C4-2B (cell line): ENCODE data around the gene TLCD3A.
"Not testable (repeated sequence)": the region's sequence is repeated elsewhere in the genome, so short reads cannot be mapped to it uniquely, and the experiment has no call there.

Experiments used
- H3K27ac ChIP-seq: fragments of 450-650 bp; 2 replicates; pipeline ENCODE4 v1.5.1; 2017
- ZFX ChIP-seq: fragments of 450-650 bp; IDR thresholded peaks from 2 replicates; pipeline ENCODE4 v1.6.1; 2017
- TF ChIP-seq, protein P1 (sequence below): fragments of 450-650 bp; conservative IDR thresholded peaks from 2 replicates; pipeline ENCODE4 v1.5.1; 2017; ENCODE audit warnings: mild to moderate bottlenecking

The TLCD3A gene

DNA sequence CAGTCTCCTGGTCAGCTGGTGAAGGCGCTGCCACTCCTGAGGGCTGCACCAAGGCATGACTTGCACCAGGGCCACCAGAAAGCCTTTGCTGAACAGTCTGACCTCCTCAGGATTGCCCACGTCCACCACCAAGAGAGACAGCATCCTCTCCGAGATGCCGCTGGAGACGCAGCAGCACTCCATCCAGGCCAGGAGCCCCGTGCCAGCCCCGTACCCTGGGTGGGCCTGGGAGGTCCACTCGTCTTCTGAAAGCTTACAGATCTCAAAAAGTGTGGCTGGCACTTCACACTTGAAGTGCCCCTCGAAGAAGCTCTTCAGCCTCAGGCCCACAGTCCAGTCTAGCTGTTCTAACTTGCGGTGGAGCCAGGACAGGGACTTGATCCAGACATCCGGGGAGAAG, 13.0 kb downstream of the TLCD3A start:
- TF ChIP-seq, protein P1, sequence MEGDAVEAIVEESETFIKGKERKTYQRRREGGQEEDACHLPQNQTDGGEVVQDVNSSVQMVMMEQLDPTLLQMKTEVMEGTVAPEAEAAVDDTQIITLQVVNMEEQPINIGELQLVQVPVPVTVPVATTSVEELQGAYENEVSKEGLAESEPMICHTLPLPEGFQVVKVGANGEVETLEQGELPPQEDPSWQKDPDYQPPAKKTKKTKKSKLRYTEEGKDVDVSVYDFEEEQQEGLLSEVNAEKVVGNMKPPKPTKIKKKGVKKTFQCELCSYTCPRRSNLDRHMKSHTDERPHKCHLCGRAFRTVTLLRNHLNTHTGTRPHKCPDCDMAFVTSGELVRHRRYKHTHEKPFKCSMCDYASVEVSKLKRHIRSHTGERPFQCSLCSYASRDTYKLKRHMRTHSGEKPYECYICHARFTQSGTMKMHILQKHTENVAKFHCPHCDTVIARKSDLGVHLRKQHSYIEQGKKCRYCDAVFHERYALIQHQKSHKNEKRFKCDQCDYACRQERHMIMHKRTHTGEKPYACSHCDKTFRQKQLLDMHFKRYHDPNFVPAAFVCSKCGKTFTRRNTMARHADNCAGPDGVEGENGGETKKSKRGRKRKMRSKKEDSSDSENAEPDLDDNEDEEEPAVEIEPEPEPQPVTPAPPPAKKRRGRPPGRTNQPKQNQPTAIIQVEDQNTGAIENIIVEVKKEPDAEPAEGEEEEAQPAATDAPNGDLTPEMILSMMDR: no peak
- no peak for TF ChIP-seq ZFX
- 0 out of 2 replicates have a peak overlapping the region, but pooled peaks have one; percentile 2 for H3K27ac ChIP-seq

DNA sequence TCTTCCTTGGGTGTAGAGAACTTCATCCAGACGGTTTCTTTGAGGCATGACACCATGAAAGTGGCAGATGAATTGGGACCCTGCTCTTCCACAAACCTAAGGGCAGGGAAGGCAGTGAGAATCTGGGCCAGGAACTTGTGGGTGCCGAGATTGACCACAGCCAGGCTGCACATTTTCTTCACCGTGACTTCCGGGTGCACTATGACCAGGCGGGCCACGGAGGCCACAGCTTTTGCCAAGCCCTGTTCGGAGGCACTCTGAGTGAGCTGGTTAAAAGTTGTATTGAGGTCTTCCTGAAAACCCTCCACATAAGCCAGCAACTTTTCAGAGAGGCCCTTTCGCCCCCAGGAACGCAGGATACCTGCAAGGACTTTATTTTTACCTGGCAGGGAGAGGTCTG, 13.8 kb downstream of the TLCD3A start:
- H3K27ac ChIP-seq: no peak overlapping the region
- TF ChIP-seq, protein P1: no peak
- no peak for TF ChIP-seq ZFX

DNA sequence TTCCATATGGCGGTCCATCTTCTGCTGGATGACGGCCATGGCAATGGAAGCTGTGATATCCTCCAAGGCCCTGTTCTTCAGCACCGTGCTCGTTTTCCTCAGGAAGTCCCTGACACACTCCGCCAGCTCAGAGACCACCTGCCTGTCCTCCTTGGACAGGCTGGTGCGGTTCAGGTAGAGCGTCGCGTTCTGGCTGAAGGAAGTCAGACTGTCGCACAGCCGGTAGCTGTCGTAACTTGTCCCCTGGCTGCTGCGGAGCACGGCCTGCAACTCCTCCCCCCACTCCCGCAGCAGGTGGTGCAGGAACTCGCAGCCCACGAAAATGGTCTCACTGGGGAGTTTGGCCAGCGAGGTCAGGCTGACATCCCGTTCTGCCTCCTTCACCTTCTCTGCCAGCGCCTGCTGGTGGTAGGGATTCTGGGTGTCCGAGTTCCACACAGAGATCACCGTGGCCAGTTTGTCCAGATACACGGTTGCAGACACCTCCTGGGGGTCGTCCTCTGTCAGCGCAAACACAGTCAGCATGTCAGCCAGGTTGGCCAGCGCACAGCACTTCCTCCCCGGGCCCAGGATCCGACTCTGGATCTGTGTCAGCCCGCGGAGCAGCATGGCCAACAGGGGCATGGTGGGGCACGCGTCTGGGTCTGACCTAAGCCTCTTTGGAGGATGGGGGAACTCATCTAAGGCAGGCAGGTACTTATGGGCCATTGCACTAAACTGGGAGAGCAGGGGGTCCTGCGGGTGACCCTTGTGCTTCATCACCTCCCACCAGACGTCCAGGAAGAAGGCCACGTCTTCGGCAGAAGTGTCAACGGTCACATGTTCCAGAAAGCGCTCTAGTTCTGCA, 14.6 kb downstream of the TLCD3A start:
- TF ChIP-seq ZFX: no peak
- TF ChIP-seq, protein P1: no peak
- no peak overlapping the region for H3K27ac ChIP-seq

DNA sequence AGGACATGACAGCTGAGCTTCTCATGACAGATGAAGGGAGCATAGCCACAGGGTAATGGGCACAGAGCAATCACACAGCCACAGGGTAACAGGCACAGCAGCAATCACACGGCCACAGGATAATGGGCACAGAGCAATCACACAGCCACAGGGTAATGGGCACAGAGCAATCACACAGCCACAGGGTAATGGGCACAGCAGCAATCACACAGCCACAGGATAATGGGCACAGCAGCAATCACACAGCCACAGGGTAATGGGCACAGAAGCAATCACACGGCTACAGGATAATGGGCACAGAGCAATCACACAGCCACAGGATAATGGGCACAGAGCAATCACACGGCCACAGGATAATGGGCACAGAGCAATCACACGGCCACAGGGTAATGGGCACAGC, 16.2 kb downstream of the TLCD3A start:
- H3K27ac ChIP-seq: not testable (repeated sequence)

DNA sequence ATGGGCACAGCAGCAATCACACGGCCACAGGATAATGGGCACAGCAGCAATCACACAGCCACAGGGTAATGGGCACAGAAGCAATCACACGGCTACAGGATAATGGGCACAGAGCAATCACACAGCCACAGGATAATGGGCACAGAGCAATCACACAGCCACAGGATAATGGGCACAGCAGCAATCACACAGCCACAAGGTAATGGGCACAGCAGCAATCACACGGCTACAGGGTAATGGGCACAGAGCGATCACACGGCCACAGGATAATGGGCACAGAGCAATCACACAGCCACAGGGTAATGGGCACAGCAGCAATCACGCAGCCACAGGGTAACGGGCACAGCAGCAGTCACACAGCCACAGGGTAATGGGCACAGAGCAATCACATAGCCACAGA, 17.0 kb downstream of the TLCD3A start:
- not testable (repeated sequence) for H3K27ac ChIP-seq

DNA sequence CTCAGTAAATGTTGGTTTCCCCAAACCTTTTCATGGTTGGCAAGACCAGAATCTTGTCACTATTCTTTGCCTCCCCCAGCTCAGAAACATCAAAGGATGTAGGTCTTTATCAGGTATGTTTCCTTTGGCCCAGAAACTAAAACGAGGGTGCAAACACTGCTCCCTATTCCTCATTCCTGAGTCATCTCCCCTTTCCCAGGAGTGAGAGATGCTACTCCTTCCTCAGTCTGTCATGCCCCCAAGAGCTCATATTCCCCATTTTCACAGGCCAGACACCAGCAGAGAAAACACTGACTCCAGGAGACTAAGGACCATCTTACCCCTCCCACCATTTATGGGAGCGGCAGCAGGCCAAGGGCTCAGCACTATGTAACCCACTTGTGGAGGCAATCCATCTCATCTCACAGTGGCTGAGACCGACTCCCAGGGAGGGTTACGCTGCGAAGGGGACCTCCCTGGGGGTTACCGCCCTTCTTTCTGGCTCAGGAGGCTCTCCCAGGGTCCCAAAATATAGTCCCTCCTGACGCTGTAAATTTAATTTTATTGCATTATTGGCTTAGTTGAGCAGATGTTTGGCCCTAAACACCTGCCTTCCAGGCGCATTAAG, 18.1 kb downstream of the TLCD3A start:
- peak overlapping the region; percentile 98 for H3K27ac ChIP-seq

DNA sequence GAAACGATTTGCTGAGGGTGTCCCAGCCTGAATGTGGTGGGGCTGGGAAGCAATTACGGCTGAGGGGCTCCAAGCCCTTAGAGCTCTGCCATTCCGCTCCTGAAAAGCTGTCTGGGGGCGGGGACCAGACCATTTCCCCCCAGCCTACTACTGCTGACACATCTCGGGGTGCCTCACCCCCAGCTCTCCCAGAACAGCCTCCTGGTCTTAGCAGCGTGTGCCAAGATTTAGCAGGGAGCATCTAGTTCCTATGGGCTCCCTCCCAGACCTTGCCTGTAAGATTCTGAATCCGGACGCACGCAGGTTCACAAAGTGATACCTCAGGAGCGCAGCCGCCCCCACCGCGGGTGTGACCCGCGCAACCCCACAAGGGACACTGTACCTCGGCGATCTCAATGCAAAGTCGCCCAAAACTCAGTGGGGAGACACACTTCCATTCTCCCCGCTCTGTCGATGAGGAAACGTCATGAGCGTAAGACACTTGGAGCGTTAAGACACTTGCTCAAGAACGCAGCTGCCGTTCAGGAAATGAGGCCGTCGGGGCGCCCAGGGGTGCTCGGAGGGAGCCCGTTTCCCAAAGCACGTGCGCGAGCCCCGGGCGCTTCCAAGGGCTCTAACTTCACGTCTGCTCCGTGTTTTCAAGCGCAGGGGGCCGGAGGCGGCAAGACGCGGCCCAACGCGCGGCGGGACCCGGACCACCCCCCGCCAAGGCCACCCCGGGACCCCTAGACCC, 19.0 kb downstream of the TLCD3A start:
- H3K27ac ChIP-seq: peak overlapping the region; percentile 98
- TF ChIP-seq ZFX: no peak
- TF ChIP-seq, protein P1: no peak

More for the DNA sequence above, 18.1 kb downstream of the TLCD3A start:
- no peak for TF ChIP-seq ZFX
- TF ChIP-seq, protein P1: no peak

DNA sequence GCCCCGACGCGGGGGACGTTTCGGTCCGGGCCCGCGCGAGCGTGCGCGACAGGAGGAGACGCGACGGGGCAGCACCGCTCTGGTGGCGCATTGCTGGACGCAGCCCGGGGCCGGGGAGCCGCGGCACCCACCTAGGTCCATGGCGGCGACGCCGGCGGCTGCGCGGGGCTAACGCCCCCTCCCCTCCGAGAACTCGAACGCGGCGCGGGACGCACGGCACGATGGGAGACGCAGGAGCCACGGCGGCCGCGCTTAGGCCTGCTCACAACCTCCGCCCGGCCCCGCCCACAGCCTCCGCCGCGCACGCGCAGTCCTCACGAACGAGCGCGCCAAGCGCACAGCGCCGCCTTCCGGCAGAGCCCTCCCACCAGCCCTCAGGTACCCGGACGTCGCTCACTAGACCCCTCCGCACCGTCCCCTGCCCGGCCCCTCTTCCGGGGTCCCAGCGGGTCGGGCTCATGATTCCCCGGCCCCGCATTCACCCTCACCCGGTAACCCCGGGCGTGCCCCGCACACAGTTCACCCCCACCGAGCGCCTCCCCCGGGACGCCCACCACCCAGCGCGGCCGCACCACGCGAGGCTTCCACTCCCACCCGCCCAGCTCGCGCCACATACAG, 19.7 kb downstream of the TLCD3A start, which contains the start of gene GEMIN4:
Gene GEMIN4, minus strand, starts transcription at position 263 of the 618 bp plus-strand sequence. Its CDS starts 122 bp downstream, at position 141.
- peak; percentile 83 for TF ChIP-seq ZFX
- TF ChIP-seq, protein P1: peak; percentile 95
- H3K27ac ChIP-seq: peak within 1 kb of the TSS; percentile 98
